Measurements from ENCODE around the gene ETFA.
A peak's percentile ranks its signal among the peaks of the same experiment; 100 is the strongest.
"Not testable (repeated sequence)": the region's sequence is repeated elsewhere in the genome, so short reads cannot be mapped to it uniquely, and the experiment has no call there.

ETFA gene

GRCh38 chr15:76270876-76271275 is 40.4 kb downstream of the ETFA start:
- no peak for DNase-seq (ENCODE audit: low spot score)

GRCh38 chr15:76267077-76267476 is 44.2 kb downstream of the ETFA start:
- no peak for DNase-seq (ENCODE audit: low spot score)

- DNase-seq (ENCODE audit: low spot score) = not testable (repeated sequence)
Observed at GRCh38 chr15:76265769-76266168, 45.5 kb downstream of the ETFA start.

- no peak for DNase-seq (ENCODE audit: low spot score)
Observed at GRCh38 chr15:76260246-76260938, 50.9 kb downstream of the ETFA start.

GRCh38 chr15:76259392-76259791 is 51.9 kb downstream of the ETFA start:
- no peak for DNase-seq (ENCODE audit: low spot score)

GRCh38 chr15:76258460-76258859 is 52.8 kb downstream of the ETFA start:
- no peak for DNase-seq (ENCODE audit: low spot score)

GRCh38 chr15:76253691-76254473 is 57.4 kb downstream of the ETFA start:
- no peak for DNase-seq (ENCODE audit: low spot score)

GRCh38 chr15:76252249-76252648 is 59.0 kb downstream of the ETFA start:
- no peak for DNase-seq (ENCODE audit: low spot score)

GRCh38 chr15:76251717-76252116 is 59.6 kb downstream of the ETFA start:
- no peak for DNase-seq (ENCODE audit: low spot score)

- no peak for DNase-seq (ENCODE audit: low spot score)
Observed at GRCh38 chr15:76245072-76245610, 66.1 kb downstream of the ETFA start.

- DNase-seq (ENCODE audit: low spot score) = no peak
Observed at GRCh38 chr15:76239786-76240185, 71.5 kb downstream of the ETFA start.

- DNase-seq (ENCODE audit: low spot score) = no peak
Observed at GRCh38 chr15:76236350-76236749, 74.9 kb downstream of the ETFA start.

GRCh38 chr15:76235186-76235826 is 76.0 kb downstream of the ETFA start:
- peak; percentile 49 for DNase-seq (ENCODE audit: low spot score)

- DNase-seq (ENCODE audit: low spot score) = no peak
Observed at GRCh38 chr15:76234337-76234889, 76.9 kb downstream of the ETFA start.

GRCh38 chr15:76233921-76234320 is 77.3 kb downstream of the ETFA start:
- no peak for DNase-seq (ENCODE audit: low spot score)

GRCh38 chr15:76229266-76229665 is 82.0 kb downstream of the ETFA start:
- DNase-seq (ENCODE audit: low spot score) = no peak

GRCh38 chr15:76223521-76223920 is 87.7 kb downstream of the ETFA start:
- DNase-seq (ENCODE audit: low spot score) = no peak

GRCh38 chr15:76222159-76222558 is 89.1 kb downstream of the ETFA start:
- no peak for DNase-seq (ENCODE audit: low spot score)

GRCh38 chr15:76221085-76221767 is 90.0 kb downstream of the ETFA start:
- DNase-seq (ENCODE audit: low spot score) = no peak

- DNase-seq (ENCODE audit: low spot score) = no peak
Observed at GRCh38 chr15:76217882-76218217, 93.4 kb downstream of the ETFA start.

- DNase-seq (ENCODE audit: low spot score) = no peak
Observed at GRCh38 chr15:76217029-76217881, 94.0 kb downstream of the ETFA start.

Measured in HuH-7 (cell line).